ENCODE measurements around the gene EML4.
"Not testable (repeated sequence)": the region's sequence is repeated elsewhere in the genome, so short reads cannot be mapped to it uniquely, and the experiment has no call there.

The EML4 gene

GRCh38 chr2:42359304-42359964, 190.3 kb downstream of the EML4 start:
- DNase-seq (ENCODE audit: low spot score) = no peak

- DNase-seq (ENCODE audit: low spot score) = no peak
These were observed 190.9 kb downstream of the EML4 start for GRCh38 chr2:42359965-42360483.

- DNase-seq (ENCODE audit: low spot score) = no peak
These were observed 191.3 kb downstream of the EML4 start for GRCh38 chr2:42360493-42360889.

- DNase-seq (ENCODE audit: low spot score) = peak; percentile 97
These were observed 192.0 kb downstream of the EML4 start, which contains the start of gene COX7A2L for GRCh38 chr2:42360890-42361727. COX7A2L (minus strand) TSS chr2:42361217; CDS start chr2:42361161, 56 bp downstream.

- no peak for DNase-seq (ENCODE audit: low spot score)
These were observed 192.7 kb downstream of the EML4 start for GRCh38 chr2:42361728-42362283.

- DNase-seq (ENCODE audit: low spot score) = no peak
These were observed 194.3 kb downstream of the EML4 start for GRCh38 chr2:42363413-42363812.

- DNase-seq (ENCODE audit: low spot score) = no peak
These were observed 195.5 kb downstream of the EML4 start for GRCh38 chr2:42364658-42365057.

- no peak for DNase-seq (ENCODE audit: low spot score)
These were observed 197.3 kb downstream of the EML4 start for GRCh38 chr2:42366411-42366810.

GRCh38 chr2:42367835-42368234, 198.7 kb downstream of the EML4 start:
- DNase-seq (ENCODE audit: low spot score) = no peak

- no peak for DNase-seq (ENCODE audit: low spot score)
These were observed 199.8 kb downstream of the EML4 start for GRCh38 chr2:42368817-42369531.

- DNase-seq (ENCODE audit: low spot score) = no peak
These were observed 200.5 kb downstream of the EML4 start for GRCh38 chr2:42369532-42370229.

- DNase-seq (ENCODE audit: low spot score) = no peak
These were observed 202.7 kb downstream of the EML4 start for GRCh38 chr2:42371611-42372473.

GRCh38 chr2:42372474-42373200, 203.5 kb downstream of the EML4 start:
- DNase-seq (ENCODE audit: low spot score) = no peak

GRCh38 chr2:42376758-42377157, 207.6 kb downstream of the EML4 start:
- DNase-seq (ENCODE audit: low spot score) = no peak

GRCh38 chr2:42378415-42378814, 209.3 kb downstream of the EML4 start:
- DNase-seq (ENCODE audit: low spot score) = no peak

GRCh38 chr2:42380026-42380425, 210.9 kb downstream of the EML4 start:
- not testable (repeated sequence) for DNase-seq (ENCODE audit: low spot score)

GRCh38 chr2:42382144-42382543, 213.0 kb downstream of the EML4 start:
- no peak for DNase-seq (ENCODE audit: low spot score)
